ENCODE results near the gene TIAM1. TPM values are rescaled to one million over a fixed set of nuclear protein-coding genes. Genes with fewer than 3 reads are reported as not detected.

The TIAM1 gene
- total RNA-seq, 1 donor from 2014 or later = 3.8 TPM

DNA sequence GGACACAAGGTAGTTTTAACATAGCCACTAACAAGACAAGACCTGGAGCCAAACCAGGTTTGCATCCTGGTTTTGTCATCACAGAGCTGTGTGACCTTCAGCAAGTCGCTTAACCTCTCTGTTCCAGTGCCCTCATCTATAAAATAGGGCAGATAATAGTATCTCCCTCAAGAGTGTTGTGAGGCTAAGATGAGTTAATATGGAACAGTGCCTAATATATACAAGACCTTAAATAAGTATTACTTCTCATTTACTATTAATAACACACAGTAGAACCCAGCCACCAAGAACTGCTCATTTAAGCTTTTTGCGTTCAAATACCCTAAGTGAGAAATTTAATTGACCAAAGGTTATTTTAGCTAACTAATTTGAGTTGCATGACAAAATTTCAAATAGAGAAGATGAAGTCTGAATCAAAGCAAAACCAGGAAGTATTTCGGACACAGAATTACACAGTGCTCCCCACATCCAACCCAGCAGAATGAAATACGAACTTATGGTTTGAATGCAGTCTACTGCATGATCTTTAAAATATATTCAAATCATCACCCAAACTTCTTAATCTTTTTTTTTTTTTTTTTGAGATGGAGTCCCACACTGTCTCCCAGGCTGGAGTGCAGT is 181.9 kb downstream of the TIAM1 start:
- intact Hi-C loops (cut with DNase I) = no loop called here
- ATAC-seq (no peak), DNase-seq (ENCODE audit: missing footprints) (no peak)

DNA sequence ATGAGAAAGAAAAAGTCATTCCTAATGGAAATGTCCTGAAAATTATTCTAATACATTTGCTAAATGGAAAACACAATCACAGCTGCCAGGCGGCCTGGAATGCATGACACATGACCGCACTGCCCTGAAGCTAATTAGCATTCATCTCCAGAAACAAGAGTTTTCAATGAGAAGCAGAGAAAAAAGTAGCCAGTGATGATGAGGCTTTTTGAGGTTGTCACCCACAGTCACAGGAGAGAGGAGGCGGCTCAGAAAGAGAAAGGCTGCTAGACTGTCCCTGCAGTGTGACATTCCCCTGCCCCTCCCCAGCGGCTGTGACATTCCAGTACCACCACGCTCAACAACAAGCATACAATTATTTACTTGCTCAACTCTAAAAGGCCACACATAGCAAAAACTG is 182.9 kb downstream of the TIAM1 start:
- DNase-seq (ENCODE audit: missing footprints) = no peak
- peak; percentile 20 for ATAC-seq
- intact Hi-C loops (cut with DNase I) = no loop called here

GRCh38 chr21:31159808-31160207 is 184.3 kb downstream of the TIAM1 start:
- DNase-seq (ENCODE audit: missing footprints) (no peak), ATAC-seq (no peak)
- intact Hi-C loops (cut with DNase I) = no loop called here

- intact Hi-C loops (cut with DNase I) = no loop called here
- DNase-seq (ENCODE audit: missing footprints) = no peak
- ATAC-seq = peak; percentile 68
Observed at GRCh38 chr21:31158789-31159581, 185.1 kb downstream of the TIAM1 start.

- intact Hi-C loops (cut with DNase I) = no loop called here
- DNase-seq (ENCODE audit: missing footprints) (no peak), ATAC-seq (no peak)
Observed at GRCh38 chr21:31157756-31158155, 186.3 kb downstream of the TIAM1 start.

GRCh38 chr21:31156662-31157061 is 187.4 kb downstream of the TIAM1 start:
- intact Hi-C loops (cut with DNase I) = no loop called here
- ATAC-seq (no peak), DNase-seq (ENCODE audit: missing footprints) (no peak)

DNA sequence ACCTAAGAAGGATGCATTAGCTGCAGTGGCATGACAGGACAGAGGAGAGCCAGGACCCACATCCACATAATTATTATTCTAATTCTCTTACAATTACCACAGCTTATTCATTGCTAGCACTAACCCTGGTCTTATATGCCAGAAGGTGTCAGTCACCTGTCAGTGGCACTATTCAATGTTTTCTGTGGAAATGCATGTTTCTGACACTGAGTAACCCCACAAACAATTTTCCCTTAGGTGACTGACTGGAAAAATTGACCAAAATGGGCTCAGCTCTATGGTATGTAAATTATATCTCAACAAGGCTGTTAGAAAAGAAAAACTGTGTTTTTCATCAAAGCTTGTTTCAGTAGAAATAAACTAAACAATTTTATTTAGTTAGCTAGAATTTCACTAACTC is 187.9 kb downstream of the TIAM1 start:
- intact Hi-C loops (cut with DNase I) = no loop called here
- DNase-seq (ENCODE audit: missing footprints) = no peak

DNA sequence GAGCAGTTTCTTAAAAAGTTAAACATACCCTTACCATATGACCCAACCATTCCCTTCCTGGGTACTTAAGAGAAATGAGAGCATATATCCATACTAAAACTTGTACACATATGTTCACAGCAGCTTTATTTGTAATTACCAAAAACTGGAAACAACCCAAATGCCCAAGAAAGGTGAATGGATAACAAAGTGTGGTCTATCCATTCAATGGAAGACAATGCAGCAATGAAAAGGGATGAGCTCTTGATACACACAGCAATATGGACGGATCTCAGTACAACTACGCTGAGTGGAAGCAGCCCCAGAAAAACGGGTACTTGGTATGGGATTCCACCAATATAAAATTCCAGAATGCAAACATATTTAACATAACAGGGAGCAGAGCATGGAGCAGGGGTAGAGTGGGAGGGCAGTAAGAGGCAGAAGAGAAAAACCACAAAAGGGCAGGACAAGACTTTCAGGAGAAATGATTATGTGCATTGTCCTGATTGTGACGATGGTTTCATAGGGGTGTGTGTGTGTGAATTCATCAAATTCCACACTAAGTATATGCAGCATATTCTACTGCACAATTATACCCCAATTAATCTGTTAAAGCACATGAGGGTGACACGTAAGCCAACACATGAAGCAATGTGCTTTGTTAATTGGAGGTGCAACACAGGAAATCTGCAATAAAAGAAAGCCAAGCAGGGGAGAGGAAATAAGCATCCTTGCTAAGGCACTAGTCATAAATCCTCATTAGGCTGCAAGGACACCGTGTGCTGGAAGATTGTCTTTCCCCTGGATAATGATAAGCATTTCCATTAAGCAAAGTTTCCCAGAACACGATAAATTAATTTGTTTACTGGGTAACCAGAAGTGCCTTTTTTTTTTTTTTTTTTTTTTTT is 192.7 kb downstream of the TIAM1 start:
- intact Hi-C loops (cut with DNase I) = no loop called here
- ATAC-seq (no peak), DNase-seq (ENCODE audit: missing footprints) (no peak)

More for the DNA sequence above, 187.9 kb downstream of the TIAM1 start:
- ATAC-seq = no peak

DNA sequence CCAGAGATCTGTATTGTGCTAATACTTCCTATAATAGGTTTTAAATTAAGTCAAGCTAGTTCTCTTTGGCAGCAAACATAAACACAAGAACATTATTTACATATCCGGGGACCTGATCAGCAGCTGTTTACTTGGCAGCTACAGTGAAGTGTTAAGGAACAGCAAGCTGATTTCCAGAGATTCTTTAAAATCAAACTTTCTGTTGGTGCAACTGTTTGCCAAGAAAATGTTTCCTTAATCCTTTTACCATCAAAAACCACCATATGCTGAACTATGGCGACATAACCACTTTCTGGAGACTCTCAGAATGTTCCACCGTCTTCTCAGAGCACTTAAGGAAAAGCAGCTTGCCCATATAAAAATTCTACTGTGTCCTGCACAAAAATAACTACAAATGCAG is 198.8 kb downstream of the TIAM1 start:
- ATAC-seq = no peak
- no peak for DNase-seq (ENCODE audit: missing footprints)
- intact Hi-C loops (cut with DNase I) = no loop called here

GRCh38 chr21:31143036-31143435 is 201.0 kb downstream of the TIAM1 start:
- intact Hi-C loops (cut with DNase I) = no loop called here
- no peak for ATAC-seq
- no peak for DNase-seq (ENCODE audit: missing footprints)

DNA sequence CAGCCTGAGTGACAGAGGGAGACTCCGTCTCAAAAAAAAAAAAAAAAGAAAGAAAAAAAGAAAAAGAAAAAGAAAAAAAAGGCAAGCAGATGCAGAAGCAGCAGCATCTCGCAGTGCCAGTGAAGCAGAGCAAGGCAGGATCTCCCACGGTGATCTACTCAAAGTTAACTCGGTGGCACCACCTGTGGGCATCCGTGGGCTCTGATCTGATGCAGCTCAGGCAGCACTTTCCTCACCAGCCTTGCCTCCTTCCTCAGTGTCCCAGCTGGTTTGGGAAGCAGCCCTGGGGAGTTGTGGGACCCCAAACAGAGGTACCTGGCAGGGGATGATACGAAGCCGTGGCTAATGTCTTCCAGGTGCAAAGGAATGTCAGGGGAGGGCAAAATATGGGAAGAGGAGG is 201.5 kb downstream of the TIAM1 start:
- DNase-seq (ENCODE audit: missing footprints) = no peak
- no peak for ATAC-seq
- intact Hi-C loops (cut with DNase I) = no loop called here

GRCh38 chr21:31141389-31142000 is 202.6 kb downstream of the TIAM1 start:
- ATAC-seq = no peak
- DNase-seq (ENCODE audit: missing footprints) = no peak
- intact Hi-C loops (cut with DNase I) = no loop called here

DNA sequence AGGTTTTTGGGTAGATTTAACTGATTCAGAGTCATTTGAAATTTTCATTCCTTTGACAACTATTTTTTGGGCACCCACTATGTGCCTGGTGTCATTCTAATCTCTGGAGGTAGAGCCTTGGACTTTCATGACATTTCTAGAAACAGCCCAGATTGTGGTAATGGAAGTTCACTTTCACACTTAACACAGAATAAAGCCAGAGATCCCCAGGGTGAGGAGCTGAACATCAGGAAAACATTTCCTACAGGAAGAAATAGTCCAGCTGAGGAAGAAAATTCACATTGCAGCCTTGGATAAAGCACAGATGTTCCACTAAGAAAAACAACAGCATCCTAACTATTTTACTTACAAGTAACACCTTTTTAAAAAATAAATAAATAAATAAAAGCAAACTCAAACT is 203.4 kb downstream of the TIAM1 start:
- DNase-seq (ENCODE audit: missing footprints) (no peak), ATAC-seq (no peak)
- intact Hi-C loops (cut with DNase I) = no loop called here

DNA sequence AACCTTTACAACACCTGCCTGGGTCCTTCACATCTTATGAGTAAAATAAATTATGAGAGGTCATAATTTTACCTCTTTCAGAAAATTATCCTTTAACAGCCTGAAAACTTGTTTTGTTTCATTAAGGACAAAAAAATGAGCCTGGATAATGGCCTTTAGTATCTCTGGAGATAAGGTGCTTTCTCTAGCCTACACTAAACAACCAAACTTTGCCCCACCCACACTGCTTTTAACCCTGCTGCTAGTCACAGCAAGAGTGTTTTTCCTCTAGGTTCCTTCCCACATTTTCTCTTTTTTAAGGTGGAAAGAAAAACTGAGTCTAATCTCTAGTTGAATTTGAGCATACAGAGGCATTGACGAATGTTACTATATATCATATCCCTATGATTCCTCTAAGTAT is 204.0 kb downstream of the TIAM1 start:
- DNase-seq (ENCODE audit: missing footprints) (no peak), ATAC-seq (no peak)
- intact Hi-C loops (cut with DNase I) = no loop called here

DNA sequence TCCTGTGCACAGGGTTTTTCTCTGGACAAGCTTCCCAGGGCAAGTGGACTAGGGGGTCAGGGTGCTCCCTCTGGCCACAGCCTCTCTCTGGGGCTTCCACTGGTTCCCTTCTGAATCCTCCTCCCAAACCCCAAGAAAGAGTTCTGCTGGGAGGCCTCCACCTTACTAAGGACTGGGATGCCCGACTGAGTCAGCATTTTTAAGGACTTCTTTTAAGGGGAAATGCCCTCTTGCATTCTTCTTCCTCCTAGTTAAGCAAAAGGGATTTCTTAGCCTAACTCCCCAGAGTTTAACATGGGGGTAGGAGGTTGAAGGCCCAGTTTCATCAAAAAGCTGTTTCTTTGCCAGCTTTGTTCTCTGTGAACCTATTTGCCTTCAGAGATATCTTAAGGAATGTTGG is 206.1 kb downstream of the TIAM1 start:
- DNase-seq (ENCODE audit: missing footprints) (no peak), ATAC-seq (no peak)
- intact Hi-C loops (cut with DNase I) = no loop called here

- DNase-seq (ENCODE audit: missing footprints) (peak; percentile 58), ATAC-seq (no peak)
- intact Hi-C loops (cut with DNase I) = no loop called here
Observed at GRCh38 chr21:31136891-31137290, 207.2 kb downstream of the TIAM1 start.

- no peak for ATAC-seq
- DNase-seq (ENCODE audit: missing footprints) = no peak
- intact Hi-C loops (cut with DNase I) = no loop called here
Observed at GRCh38 chr21:31135531-31136184, 208.4 kb downstream of the TIAM1 start.

- no peak for DNase-seq (ENCODE audit: missing footprints)
- intact Hi-C loops (cut with DNase I) = no loop called here
- ATAC-seq = no peak
Observed at GRCh38 chr21:31133243-31133830, 210.7 kb downstream of the TIAM1 start.
